Heart right ventricle (tissue), 16 donors: ENCODE results near the gene IMPA2. TPM values are rescaled to one million over a fixed set of nuclear protein-coding genes. Genes with fewer than 3 reads are reported as not detected.

Experiments used
- ATAC-seq, 8 donors: fragments of 200-7000 bp; cut with Tn5 transposase; one replicate each; pipeline ENCODE4 v1.9.1; 2020; ENCODE audit warnings: mild to moderate bottlenecking in 8 of 8, moderate library complexity in 8 of 8, moderate number of reproducible peaks in 1 of 8
- DNase-seq, 2 donors: peaks; one replicate each; pipeline ENCODE4 v3.0.0-alpha.2; 2020
- H3K27ac ChIP-seq, 10 donors: fragments of 200-600 bp; sonication (generic) in 2 of 10; one replicate each; pipeline versions ENCODE4 v1.5.0 to v1.8.0; 2020 to 2022; ENCODE audit warnings: mild to moderate bottlenecking in 3 of 10
- H3K27me3 ChIP-seq, 7 donors: fragments of 200-600 bp; one replicate each; pipeline ENCODE4 v1.8.0; 2021 to 2022; ENCODE audit warnings: mild to moderate bottlenecking in 2 of 7
- H3K36me3 ChIP-seq, 9 donors: fragments of 200-600 bp; sonication (generic) in 1 of 9; one replicate each; pipeline versions ENCODE4 v1.5.0 to v1.8.0; 2020 to 2022; ENCODE audit warnings: mild to moderate bottlenecking in 2 of 9
- H3K4me1 ChIP-seq, 9 donors: fragments of 200-600 bp; sonication (generic) in 1 of 9; one replicate each; pipeline versions ENCODE4 v1.5.0 to v1.8.0; 2020 to 2022; ENCODE audit warnings: mild to moderate bottlenecking in 4 of 9
- H3K4me3 ChIP-seq, 10 donors: fragments of 200-600 bp; sonication (generic) in 2 of 10; one replicate each; pipeline versions ENCODE4 v1.5.0 to v1.8.0; 2020 to 2022; ENCODE audit warnings: mild to moderate bottlenecking in 7 of 10, moderate library complexity in 2 of 10
- H3K9me3 ChIP-seq, 11 donors: fragments of 200-600 bp in 10 of 11; sonication (generic) in 2 of 11; one replicate each; pipeline versions ENCODE4 v1.5.0 to v1.8.0; 2013 to 2022; ENCODE audit warnings: mild to moderate bottlenecking in 2 of 11, control low read depth in 1 of 11, moderate library complexity in 1 of 11
- WGBS, 2 donors: extraction: QIAGEN DNeasy Blood & Tissue Kit; methylation state at CpG; one replicate each; pipeline ENCODE4 v1.1.7; 2013; ENCODE audit warnings: inconsistent platforms in 1 of 2; 5-methylcytosine and 5-hydroxymethylcytosine counted together
- intact Hi-C, 10 donors: fragments of 100-400 bp; cut with DNase I; formaldehyde crosslinking; loops; one replicate each; pipeline versions ENCODE4 v1.11.1 to v1.14.2; 2022
- polyA plus RNA-seq, 2 donors: library from polyadenylated mRNA; stranded (reverse); fragments of 200-250 nt; gene quantifications; one replicate each; pipeline ENCODE4 v1.2.3, GENCODE V29; 2013
- total RNA-seq, 10 donors: library from RNA; stranded (reverse); fragmentation: NEBNext Ultra II Directional in 3 of 10; extraction: Animal tissue kit (Norgen Biotek cat#: 25700) in 3 of 10; gene quantifications; one replicate each; pipeline versions ENCODE4 v1.2.1 to v1.2.4, GENCODE V29; 2021 to 2023
- TF ChIP-seq, protein P1 (sequence below), 9 donors: fragments of 200-600 bp; sonication (generic) in 2 of 9; IDR thresholded peaks; one replicate each; pipeline versions ENCODE4 v1.5.0 to v1.8.0; 2021 to 2022; ENCODE audit warnings: antibody characterized with exemption in 9 of 9, mild to moderate bottlenecking in 5 of 9, moderate library complexity in 1 of 9
- donor health status: Arrhythmogenic right ventricular cardiomyopathy.
- donor health status: ischemic (EF 13 %, LVEDD 7.1; RV severe dilation, severe dysfunction).
- donor health status: healthy with polysubstance abuse.
- donor health status: DM: no; HTN: yes; CAD: no.
- donor health status: DM: no; HTN: no; CAD: no.
- donor health status: ischemic (EF 25% LVEDD 6.9; RV normal size, moderate dysfunction).
- donor health status: ischemic (EF 25% LVEDD 5.7; RV mildly dilated, moderate dysfunction).
- donor health status: healthy.
- donor health status: DM: yes; HTN: yes; CAD: no.
- donor health status: Ischemic cardiomyopathy.
- donor health status: ischemic (EF 35%, LVEDD 5.7; RV mildly dilated, moderate dysfunction).
- donor health status: nonischemic (EF 11% LVEDD 7.7; RV severe dilation, severe dysfunction).
- donor health status: DM: yes; HTN: yes; CAD: no.
- donor health status: PGD.
- donor health status: ischemic (EF 29% LVEDD 5.4; RV normal size, mild dysfunction).
- donor health status: nonischemic (EF 23%, LVEDD 6.1; RV moderate dilation, normal function).

The IMPA2 gene
- total and polyA plus RNA-seq, 12 donors: 17.6 to 79.6 (median 32.2) TPM

DNA sequence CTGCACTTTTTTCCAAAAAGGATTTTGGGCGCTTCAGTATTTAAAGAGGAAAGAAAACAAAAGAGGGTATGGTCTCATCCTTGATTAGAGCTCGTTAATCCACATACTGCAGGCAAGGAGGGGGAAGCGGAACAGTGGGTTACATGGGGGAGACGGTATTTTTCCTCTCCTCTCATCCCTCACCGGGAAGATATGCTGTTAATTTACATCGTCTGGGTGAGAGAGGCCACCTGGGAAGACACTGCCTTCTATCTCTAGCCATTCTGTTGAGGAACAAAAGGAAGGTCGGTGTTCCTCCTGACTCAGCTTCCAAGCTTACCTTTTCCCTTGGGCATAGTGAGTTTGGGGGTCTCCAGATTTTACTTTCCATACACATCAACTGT, 52.3 kb downstream of the IMPA2 start:
- ATAC-seq (no peak), DNase-seq (no peak)
- WGBS, 2 donors: 72 to 79% methylated on average over 7 of the region's 7 CpGs
- Histone ChIP-seq H3K27ac (peak overlapping the region in 1 of 10 donors; percentile 37), H3K9me3 (no peaks in the 10 kb centered on the region), H3K36me3 (peaks cover 0 to 43% (median 0%) of the 10 kb centered on the region in 9 donors), H3K4me1 (peaks cover 0 to 19% (median 6%) of the 10 kb centered on the region in 9 donors), H3K27me3 (peaks cover 0 to 8% (median 0%) of the 10 kb centered on the region in 7 donors), H3K4me3 (no peak overlapping the region)
- intact Hi-C loops: loop anchor here in 4 of 10 donors (10.0 kb wide), 3 partner anchors 49 to 379 kb away; partner anchors contain the start of gene IMPA2 (in 2 of the 4)
- TF ChIP-seq, protein P1, sequence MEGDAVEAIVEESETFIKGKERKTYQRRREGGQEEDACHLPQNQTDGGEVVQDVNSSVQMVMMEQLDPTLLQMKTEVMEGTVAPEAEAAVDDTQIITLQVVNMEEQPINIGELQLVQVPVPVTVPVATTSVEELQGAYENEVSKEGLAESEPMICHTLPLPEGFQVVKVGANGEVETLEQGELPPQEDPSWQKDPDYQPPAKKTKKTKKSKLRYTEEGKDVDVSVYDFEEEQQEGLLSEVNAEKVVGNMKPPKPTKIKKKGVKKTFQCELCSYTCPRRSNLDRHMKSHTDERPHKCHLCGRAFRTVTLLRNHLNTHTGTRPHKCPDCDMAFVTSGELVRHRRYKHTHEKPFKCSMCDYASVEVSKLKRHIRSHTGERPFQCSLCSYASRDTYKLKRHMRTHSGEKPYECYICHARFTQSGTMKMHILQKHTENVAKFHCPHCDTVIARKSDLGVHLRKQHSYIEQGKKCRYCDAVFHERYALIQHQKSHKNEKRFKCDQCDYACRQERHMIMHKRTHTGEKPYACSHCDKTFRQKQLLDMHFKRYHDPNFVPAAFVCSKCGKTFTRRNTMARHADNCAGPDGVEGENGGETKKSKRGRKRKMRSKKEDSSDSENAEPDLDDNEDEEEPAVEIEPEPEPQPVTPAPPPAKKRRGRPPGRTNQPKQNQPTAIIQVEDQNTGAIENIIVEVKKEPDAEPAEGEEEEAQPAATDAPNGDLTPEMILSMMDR (IDR thresholded peaks at IDR 0.05): no peak

DNA sequence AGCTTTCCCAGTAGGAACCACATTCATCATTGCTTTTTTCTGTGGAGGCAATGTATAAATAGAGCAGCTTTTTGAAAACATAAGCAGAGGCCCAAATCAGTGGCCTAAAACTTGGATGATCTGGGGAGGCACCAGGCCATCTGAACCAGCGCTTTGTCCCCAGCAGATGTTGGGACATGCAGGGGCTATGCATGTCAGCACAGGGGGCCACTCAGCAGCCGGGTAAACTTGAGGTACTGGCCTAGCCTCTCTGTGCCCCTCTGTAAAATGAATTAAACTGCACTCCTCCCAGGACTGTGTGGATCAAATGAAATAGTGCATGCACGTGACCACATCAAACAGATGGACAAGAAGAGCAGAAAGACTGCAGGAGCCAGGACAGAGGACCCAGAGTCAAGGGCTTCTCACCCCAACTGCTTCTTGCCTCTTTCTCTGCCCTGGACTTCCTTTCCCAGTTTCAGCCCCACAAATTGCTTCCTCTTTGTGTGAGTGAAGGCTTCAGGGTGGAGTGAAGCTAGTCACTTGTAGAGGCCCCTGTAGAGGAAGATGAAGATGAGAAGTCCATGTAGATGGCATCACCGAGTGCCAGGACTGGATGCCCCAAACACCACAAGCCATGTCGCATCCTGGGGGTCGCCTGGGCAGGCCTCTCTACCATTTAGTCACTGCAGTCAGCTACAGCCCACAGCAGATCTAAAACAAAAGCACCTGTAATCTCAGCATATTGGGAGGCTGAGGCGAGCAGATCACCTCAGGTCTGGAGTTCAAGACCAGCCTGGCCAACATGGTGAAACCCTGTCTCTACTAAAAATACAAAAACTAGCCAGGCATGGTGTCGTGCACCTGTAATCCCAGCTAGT, 53.2 kb downstream of the IMPA2 start:
- peaks cover 0 to 25% (median 10%) of the 10 kb centered on the region in 9 donors for H3K4me1 ChIP-seq

DNA sequence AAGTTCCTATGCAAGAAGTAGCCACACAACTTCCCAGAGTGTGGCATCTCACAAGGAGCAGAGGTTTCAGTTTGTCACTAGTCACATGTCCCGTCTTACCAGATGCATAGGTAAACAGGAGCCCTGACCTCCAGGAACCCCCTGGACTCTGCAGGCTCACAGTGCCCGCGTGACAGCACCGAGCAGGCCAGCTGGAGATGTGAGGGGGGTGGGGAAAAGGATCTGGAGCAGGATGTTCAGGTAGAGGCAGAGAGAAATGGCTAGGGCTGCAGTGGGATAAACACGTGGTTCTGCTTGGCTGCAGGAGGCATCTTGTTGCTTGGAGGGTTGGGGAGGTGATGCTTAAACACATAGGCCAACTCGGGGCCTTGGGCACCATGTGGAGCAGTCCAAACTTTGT, 54.2 kb downstream of the IMPA2 start:
- Histone ChIP-seq H3K36me3 (peaks cover 0 to 26% (median 0%) of the 10 kb centered on the region in 9 donors), H3K27me3 (peaks cover 0 to 8% (median 0%) of the 10 kb centered on the region in 7 donors), H3K9me3 (no peaks in the 10 kb centered on the region), H3K4me3 (no peak overlapping the region), H3K4me1 (peaks cover 0 to 26% (median 10%) of the 10 kb centered on the region in 9 donors), H3K27ac (no peak overlapping the region)
- TF ChIP-seq, protein P1 (IDR thresholded peaks at IDR 0.05): no peak
- ATAC-seq (no peak), DNase-seq (no peak)
- WGBS, 2 donors: 75 to 87% methylated on average over 6 of the region's 6 CpGs
- intact Hi-C loops: loop anchor here in 8 of 10 donors (5.0 to 10.0 kb wide), 7 partner anchors 38 to 381 kb away; partner anchors contain the start of gene IMPA2 (in 2 of the 8)

More for the DNA sequence above, 53.2 kb downstream of the IMPA2 start:
- no peak for ATAC-seq
- Histone ChIP-seq H3K27ac (no peak overlapping the region), H3K36me3 (peaks cover 0 to 36% (median 0%) of the 10 kb centered on the region in 9 donors), H3K4me3 (no peak overlapping the region), H3K9me3 (no peaks in the 10 kb centered on the region), H3K27me3 (peaks cover 0 to 8% (median 0%) of the 10 kb centered on the region in 7 donors)
- no peak for DNase-seq
- TF ChIP-seq, protein P1 (IDR thresholded peaks at IDR 0.05): no peak
- WGBS, 2 donors: 90 to 91% methylated on average over 8 of the region's 8 CpGs
- intact Hi-C loops: loop anchor here in 8 of 10 donors (5.0 to 10.0 kb wide), 7 partner anchors 37 to 380 kb away; partner anchors contain the start of gene IMPA2 (in 2 of the 8)

DNA sequence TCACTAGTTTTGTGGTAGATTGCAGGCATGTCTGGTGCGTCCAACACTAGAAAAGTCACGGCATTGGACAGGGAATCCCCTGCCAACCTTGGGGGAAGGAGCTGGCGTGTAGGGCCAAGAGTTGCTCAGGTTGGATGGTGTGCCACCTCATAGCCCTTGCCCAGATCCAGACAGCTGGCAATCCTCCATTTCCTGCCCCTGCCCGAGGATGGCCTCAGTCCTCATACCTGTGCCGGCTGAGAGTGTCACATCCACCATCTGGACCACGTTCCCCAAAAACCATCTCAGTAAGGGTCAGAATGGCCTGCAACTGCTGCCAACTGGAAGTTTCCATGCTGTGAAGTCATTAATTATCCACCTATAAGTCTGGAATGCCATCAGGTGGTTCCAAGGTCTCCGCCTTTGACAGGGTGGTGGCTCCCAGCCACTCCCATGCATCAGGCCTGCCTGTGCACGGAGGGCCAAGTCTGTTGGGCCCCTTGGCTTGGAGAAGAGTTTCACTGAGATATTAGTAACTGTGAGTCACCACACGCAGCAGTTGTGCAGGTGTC, 55.0 kb downstream of the IMPA2 start:
- Histone ChIP-seq H3K4me3 (no peak overlapping the region), H3K27ac (no peak overlapping the region), H3K4me1 (peaks cover 0 to 26% (median 10%) of the 10 kb centered on the region in 9 donors), H3K36me3 (peaks cover 0 to 18% (median 0%) of the 10 kb centered on the region in 9 donors), H3K9me3 (no peaks in the 10 kb centered on the region), H3K27me3 (peaks cover 0 to 8% (median 0%) of the 10 kb centered on the region in 7 donors)
- DNase-seq: no peak
- TF ChIP-seq, protein P1 (IDR thresholded peaks at IDR 0.05): no peak
- intact Hi-C loops: loop anchor here in 8 of 10 donors (5.0 to 10.0 kb wide), 7 partner anchors 39 to 381 kb away; partner anchors contain the start of gene IMPA2 (in 2 of the 8)
- 71 to 93% methylated on average over 9 of the region's 9 CpGs for WGBS, 2 donors
- no peak for ATAC-seq
